ENCODE data around the gene NRG3. TPM values are rescaled to one million over a fixed set of nuclear protein-coding genes. Genes with fewer than 3 reads are reported as not detected.
"Not testable (repeated sequence)": the region's sequence is repeated elsewhere in the genome, so short reads cannot be mapped to it uniquely, and the experiment has no call there.

Gene NRG3
- total and polyA plus RNA-seq, 2 of the 8 experiments (the other 6 are each of a cell fraction or from before 2014, with no cell fraction given): 4.2 to 5.0 TPM

- TF ChIP-seq CREB1 (IDR thresholded peaks at IDR 0.05) (no peak), CBX8 (IDR thresholded peaks at IDR 0.05; ENCODE audit: borderline replicate concordance, low read depth, low read length) (no peak)
These were observed 465.2 kb downstream of the NRG3 start (continued) for GRCh38 chr10:82340166-82340565.

GRCh38 chr10:82349590-82349989, 474.6 kb downstream of the NRG3 start:
- H2BK20ac ChIP-seq (ENCODE audit: low read length); H3K56ac ChIP-seq (replicated peaks; ENCODE audit: insufficient read length, low read depth, low read length); H3K79me2 ChIP-seq (ENCODE audit: control insufficient read depth in 1 of 2, insufficient read depth in 2 of 2, low read length in 2 of 2); H3K36me3 ChIP-seq (ENCODE audit: control insufficient read depth in 2 of 4, insufficient read depth in 4 of 4, low read length in 3 of 4); H4K5ac ChIP-seq (ENCODE audit: insufficient read length, low read depth, low read length); H4K91ac ChIP-seq (replicated peaks; ENCODE audit: insufficient read length, low read length); H3K14ac ChIP-seq (ENCODE audit: insufficient read length); H3K23me2 ChIP-seq (ENCODE audit: low read depth, low read length); H2AK5ac ChIP-seq (ENCODE audit: low read depth, low read length); H3K23ac ChIP-seq (ENCODE audit: insufficient read length); H3K9ac ChIP-seq (replicated peaks in 1 of 4; ENCODE audit: extremely low read depth in 1 of 4, low read depth in 3 of 4, low read length in 3 of 4); H2BK12ac ChIP-seq (ENCODE audit: low read depth, low read length); H4K20me1 ChIP-seq (replicated peaks in 1 of 2; ENCODE audit: control insufficient read depth in 1 of 2, insufficient read depth in 2 of 2, low read length in 2 of 2); H3K4me1 ChIP-seq (replicated peaks in 1 of 4; ENCODE audit: control insufficient read depth in 3 of 4, insufficient read depth in 4 of 4, low read length in 3 of 4); CTCF ChIA-PET (ENCODE audit: partially characterized antibody); H3K4ac ChIP-seq (replicated peaks; ENCODE audit: insufficient read length, low read depth, low read length); H2BK15ac ChIP-seq (ENCODE audit: low read length); H2BK5ac ChIP-seq (ENCODE audit: low read depth, low read length); H2AFZ ChIP-seq (ENCODE audit: low read length); H3K18ac ChIP-seq (ENCODE audit: extremely low read depth, low read length); H3K9me3 ChIP-seq (ENCODE audit: insufficient read depth in 2 of 2, low read depth in 1 of 2, low read length in 1 of 2); H3K27me3 ChIP-seq (replicated peaks in 1 of 4; ENCODE audit: control insufficient read depth in 3 of 4, extremely low read depth in 1 of 4, insufficient read depth in 3 of 4, low read length in 3 of 4); H2BK120ac ChIP-seq (replicated peaks; ENCODE audit: low read depth, low read length); H3K79me1 ChIP-seq (ENCODE audit: low read depth, low read length); FAIRE-seq; H3K27ac ChIP-seq (ENCODE audit: low read depth, low read length): not testable (repeated sequence)
- peak in 1 of 2 experiments; percentile 53 for DNase-seq (ENCODE audit: low read depth in 1 of 2, low spot score in 2 of 2)
- Histone ChIP-seq H3K4me2 (ENCODE audit: insufficient read depth in 1 of 2, low read depth in 2 of 2, low read length in 2 of 2) (peak overlapping the region in 1 of 2 experiments; percentile 41; a peak in 2 of 4 replicates), H3K4me3 (ENCODE audit: extremely low read depth in 1 of 4, insufficient read depth in 2 of 4, low read depth in 3 of 4, low read length in 4 of 4) (peak overlapping the region in 1 of 4 experiments; percentile 25; a peak in 2 of 8 replicates), H4K8ac (ENCODE audit: extremely low read depth, insufficient read depth, low read length) (peak overlapping the region; percentile 51; the same call in 1 of the 2 replicates)
- 76% methylated on average over 10 of the region's 26 CpGs; no CpG with 5 or more reads in 1 of the 2 experiments for WGBS, 2 experiments (ENCODE audit: extremely low coverage in 1 of 2, insufficient coverage in 1 of 2, insufficient read length in 1 of 2, insufficient replicate concordance in 2 of 2, low coverage in 1 of 2, low lambda C conversion rate in 2 of 2, missing lambda C conversion rate in 1 of 2)
- POLR2A ChIA-PET (ENCODE audit: partially characterized antibody): interaction anchor here (1.0 kb wide), 1 partner anchor 10 kb away, joined by 3 read pairs; no protein-coding TSS in a partner anchor
